HL-60 (cell line): ENCODE data around the gene HOXA7.

ENCODE experiments used
- DNase-seq, 2 experiments: peaks; one replicate each; pipeline ENCODE4 v3.0.0-alpha.2; 2010 to 2020; ENCODE audit warnings: low read depth in 1 of 2, low spot score in 1 of 2
- H3K27ac ChIP-seq: fragments of 250-450 bp; sonication (Bioruptor Pico); replicated peaks from 2 replicates; pipeline ENCODE4 v1.5.1; 2020; ENCODE audit warnings: mild to moderate bottlenecking, moderate library complexity
- H3K27me3 ChIP-seq: fragments of 250-450 bp; sonication (Bioruptor Pico); 2 replicates; pipeline ENCODE4 v1.5.1; 2021; ENCODE audit warnings: mild to moderate bottlenecking, moderate library complexity; ENCODE audit not compliant: insufficient read depth, poor library complexity, severe bottlenecking
- H3K4me3 ChIP-seq: replicated peaks from 2 replicates; pipeline ENCODE4 v1.5.1; 2011; ENCODE audit warnings: mild to moderate bottlenecking, control low read depth, low read length; ENCODE audit not compliant: insufficient read depth
- CTCF ChIP-seq: IDR thresholded peaks from one replicate; pipeline ENCODE4 v1.5.1; 2011; ENCODE audit warnings: low read length, control low read depth, inconsistent platforms; ENCODE audit not compliant: insufficient read depth
- GABPA ChIP-seq: IDR thresholded peaks from 2 replicates; pipeline ENCODE4 v1.6.1; 2012; ENCODE audit warnings: low read depth
- POLR2AphosphoS5 ChIP-seq: IDR thresholded peaks from 2 replicates; pipeline ENCODE4 v1.6.1; 2012; ENCODE audit warnings: low read depth
- REST ChIP-seq: IDR thresholded peaks from 2 replicates; pipeline ENCODE4 v1.6.1; 2012; ENCODE audit warnings: low read depth; ENCODE audit not compliant: insufficient replicate concordance
- SPI1 ChIP-seq: IDR thresholded peaks from 2 replicates; pipeline ENCODE4 v1.6.1; 2012; ENCODE audit warnings: low read depth, mild to moderate bottlenecking, borderline replicate concordance

The HOXA7 gene

GRCh38 chr7:27116962-27117886, 39.3 kb downstream of the HOXA7 start:
- peaks cover 3% of the 10 kb centered on the region for H3K27me3 ChIP-seq
- H3K27ac ChIP-seq, result no peak overlapping the region
- DNase-seq, result no peak
- no peak overlapping the region for H3K4me3 ChIP-seq
- TF ChIP-seq SPI1 (no peak), REST (no peak), CTCF (no peak), POLR2AphosphoS5 (no peak), GABPA (no peak)

GRCh38 chr7:27116031-27116961, 40.2 kb downstream of the HOXA7 start:
- H3K27me3 ChIP-seq, result peaks cover 3% of the 10 kb centered on the region
- no peak for TF ChIP-seq SPI1
- no peak overlapping the region for H3K27ac ChIP-seq
- H3K4me3 ChIP-seq, result no peak overlapping the region
- DNase-seq, result no peak

GRCh38 chr7:27115221-27116026, 41.1 kb downstream of the HOXA7 start:
- no peak for DNase-seq
- TF ChIP-seq REST (no peak), CTCF (no peak), GABPA (no peak), POLR2AphosphoS5 (no peak), SPI1 (no peak)
- Histone ChIP-seq H3K27ac (no peak overlapping the region), H3K27me3 (peaks cover 3% of the 10 kb centered on the region), H3K4me3 (no peak overlapping the region)
